HG03442 (cell line): Measurements from ENCODE around the gene RNF115.
"Not testable (repeated sequence)": the region's sequence is repeated elsewhere in the genome, so short reads cannot be mapped to it uniquely, and the experiment has no call there.

Experiments
- ATAC-seq: cut with Tn5 transposase; IDR thresholded peaks from one replicate; pipeline ENCODE4 v1.9.1; 2021; ENCODE audit warnings: mild to moderate bottlenecking, moderate library complexity; ENCODE audit not compliant: unreplicated experiment

RNF115 gene

GRCh38 chr1:145828367-145829026 is 4.6 kb upstream of the RNF115 start:
- ATAC-seq, result no peak

- no peak for ATAC-seq
These were observed 4.1 kb upstream of the RNF115 start for GRCh38 chr1:145827966-145828365.

- ATAC-seq, result no peak
These were observed 2.1 kb upstream of the RNF115 start for GRCh38 chr1:145826030-145826429.

GRCh38 chr1:145824499-145824842 is 576 bp upstream of the RNF115 start:
- ATAC-seq, result no peak

- not testable (repeated sequence) for ATAC-seq
These were observed 1.0 kb downstream of the RNF115 start for GRCh38 chr1:145822779-145823331.

GRCh38 chr1:145818095-145818494 is 5.8 kb downstream of the RNF115 start:
- not testable (repeated sequence) for ATAC-seq

GRCh38 chr1:145812977-145813810 is 10.7 kb downstream of the RNF115 start:
- ATAC-seq, result not testable (repeated sequence)

GRCh38 chr1:145806844-145807243 is 17.1 kb downstream of the RNF115 start:
- no peak for ATAC-seq

GRCh38 chr1:145806408-145806807 is 17.5 kb downstream of the RNF115 start:
- ATAC-seq, result no peak

- ATAC-seq, result no peak
These were observed 18.8 kb downstream of the RNF115 start for GRCh38 chr1:145805057-145805456.

- no peak for ATAC-seq
These were observed 19.5 kb downstream of the RNF115 start for GRCh38 chr1:145804235-145805045.

- ATAC-seq, result no peak
These were observed 24.1 kb downstream of the RNF115 start for GRCh38 chr1:145799806-145800205.

GRCh38 chr1:145796753-145797152 is 27.1 kb downstream of the RNF115 start:
- ATAC-seq, result no peak

GRCh38 chr1:145795257-145795881 is 28.5 kb downstream of the RNF115 start:
- ATAC-seq, result no peak

- no peak for ATAC-seq
These were observed 31.4 kb downstream of the RNF115 start for GRCh38 chr1:145792484-145792883.

- not testable (repeated sequence) for ATAC-seq
These were observed 32.0 kb downstream of the RNF115 start for GRCh38 chr1:145791860-145792259.

GRCh38 chr1:145788580-145788979 is 35.3 kb downstream of the RNF115 start:
- ATAC-seq, result no peak

- no peak for ATAC-seq
These were observed 37.6 kb downstream of the RNF115 start for GRCh38 chr1:145786271-145786670.

- no peak for ATAC-seq
These were observed 38.3 kb downstream of the RNF115 start for GRCh38 chr1:145785547-145785946.

- ATAC-seq, result no peak
These were observed 39.5 kb downstream of the RNF115 start for GRCh38 chr1:145784409-145784808.
